ENCODE results near the gene PLPPR1. TPM values are rescaled to one million over a fixed set of nuclear protein-coding genes. Genes with fewer than 3 reads are reported as not detected.

PLPPR1 gene
- total RNA-seq, 1 experiment from 2014 or later, result not detected

DNA sequence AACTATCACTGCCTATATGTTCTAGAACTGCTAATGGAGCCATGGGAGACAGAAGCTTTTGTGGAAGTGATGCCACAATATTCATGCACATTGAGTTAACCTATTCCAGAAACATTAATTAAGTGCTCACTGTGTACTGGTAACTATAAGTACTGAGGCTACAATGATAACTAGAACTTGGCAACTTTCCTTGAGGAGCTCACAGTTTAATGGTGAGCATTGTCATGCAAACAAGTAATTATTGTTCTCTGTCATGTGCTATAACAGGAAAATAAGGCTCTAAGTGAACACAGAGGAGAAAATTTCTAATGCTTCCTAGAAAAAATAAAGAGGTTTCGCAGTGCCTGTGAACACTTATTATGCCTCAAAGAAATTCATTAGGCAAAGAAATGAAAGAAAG, 214.1 kb downstream of the PLPPR1 start:
- H3K4me3 ChIP-seq (ENCODE audit: low read depth, low read length, poor library complexity, severe bottlenecking), result no peak overlapping the region
- ChIA-PET POLR2A (ENCODE audit: low non-redundant PET) (no interaction called here), CTCF (no interaction called here)
- H3K36me3 ChIP-seq (ENCODE audit: insufficient read depth, low read length, poor library complexity, severe bottlenecking), result no peaks in the 10 kb centered on the region
- TF ChIP-seq CTCF (conservative IDR thresholded peaks at IDR 0.05; ENCODE audit: low read depth, low read length) (no peak), EZH2 (IDR thresholded peaks at IDR 0.05; ENCODE audit: borderline replicate concordance, low read depth, low read length, poor library complexity, severe bottlenecking) (no peak)
- intact Hi-C loops (cut with micrococcal nuclease; ENCODE audit: unreplicated experiment), result no loop called here
- peaks cover 7% of the 10 kb centered on the region for H3K27me3 ChIP-seq (replicated peaks; ENCODE audit: insufficient read depth, low read depth, low read length, poor library complexity)
- no peaks in the 10 kb centered on the region for H3K4me1 ChIP-seq (ENCODE audit: insufficient read depth, low read length, poor library complexity, severe bottlenecking)
- H3K27ac ChIP-seq (ENCODE audit: low read depth, low read length, poor library complexity, severe bottlenecking), result no peak overlapping the region
- DNase-seq (ENCODE audit: low spot score), result no peak
- BruUV-seq (replicated peaks), result no TSS peak
- no peaks in the 10 kb centered on the region for H3K9me3 ChIP-seq (ENCODE audit: low read depth, low read length, poor library complexity, severe bottlenecking)

- no TSS peak for BruUV-seq (replicated peaks)
- no peaks in the 10 kb centered on the region for H3K36me3 ChIP-seq (ENCODE audit: insufficient read depth, low read length, poor library complexity, severe bottlenecking)
These were observed 218.2 kb downstream of the PLPPR1 start for GRCh38 chr9:101246691-101247090.

GRCh38 chr9:101247297-101247696, 218.8 kb downstream of the PLPPR1 start:
- no peak for DNase-seq (ENCODE audit: low spot score)
- no TSS peak for BruUV-seq (replicated peaks)
- no peaks in the 10 kb centered on the region for H3K4me1 ChIP-seq (ENCODE audit: insufficient read depth, low read length, poor library complexity, severe bottlenecking)
- TF ChIP-seq CTCF (conservative IDR thresholded peaks at IDR 0.05; ENCODE audit: low read depth, low read length), result no peak
- no peak for TF ChIP-seq EZH2 (IDR thresholded peaks at IDR 0.05; ENCODE audit: borderline replicate concordance, low read depth, low read length, poor library complexity, severe bottlenecking)
- no peak overlapping the region for H3K27ac ChIP-seq (ENCODE audit: low read depth, low read length, poor library complexity, severe bottlenecking)
- CTCF ChIA-PET, result no interaction called here
- no peaks in the 10 kb centered on the region for H3K9me3 ChIP-seq (ENCODE audit: low read depth, low read length, poor library complexity, severe bottlenecking)
- intact Hi-C loops (cut with micrococcal nuclease; ENCODE audit: unreplicated experiment), result no loop called here
- no peak overlapping the region for H3K4me3 ChIP-seq (ENCODE audit: low read depth, low read length, poor library complexity, severe bottlenecking)
- POLR2A ChIA-PET (ENCODE audit: low non-redundant PET), result no interaction called here
- no peaks in the 10 kb centered on the region for H3K36me3 ChIP-seq (ENCODE audit: insufficient read depth, low read length, poor library complexity, severe bottlenecking)
- H3K27me3 ChIP-seq (replicated peaks; ENCODE audit: insufficient read depth, low read depth, low read length, poor library complexity), result peaks cover 12% of the 10 kb centered on the region

More at GRCh38 chr9:101246691-101247090, 218.2 kb downstream of the PLPPR1 start:
- POLR2A ChIA-PET (ENCODE audit: low non-redundant PET), result no interaction called here
- TF ChIP-seq CTCF (conservative IDR thresholded peaks at IDR 0.05; ENCODE audit: low read depth, low read length) (no peak), EZH2 (IDR thresholded peaks at IDR 0.05; ENCODE audit: borderline replicate concordance, low read depth, low read length, poor library complexity, severe bottlenecking) (no peak)
- Histone ChIP-seq H3K27ac (ENCODE audit: low read depth, low read length, poor library complexity, severe bottlenecking) (no peak overlapping the region), H3K27me3 (replicated peaks; ENCODE audit: insufficient read depth, low read depth, low read length, poor library complexity) (peaks cover 12% of the 10 kb centered on the region), H3K4me3 (ENCODE audit: low read depth, low read length, poor library complexity, severe bottlenecking) (no peak overlapping the region), H3K9me3 (ENCODE audit: low read depth, low read length, poor library complexity, severe bottlenecking) (no peaks in the 10 kb centered on the region), H3K4me1 (ENCODE audit: insufficient read depth, low read length, poor library complexity, severe bottlenecking) (no peaks in the 10 kb centered on the region)
- CTCF ChIA-PET, result no interaction called here
- no peak for DNase-seq (ENCODE audit: low spot score)
- intact Hi-C loops (cut with micrococcal nuclease; ENCODE audit: unreplicated experiment), result no loop called here
